SKM-1 treated with dmso at 0.1 percent for 144 hours (cell line): Measurements from ENCODE around the gene GPR15LG.
"Not testable (repeated sequence)": the region's sequence is repeated elsewhere in the genome, so short reads cannot be mapped to it uniquely, and the experiment has no call there.

Source experiments
- DNase-seq: peaks from one replicate; lab custom pipeline; 2025; ENCODE audit not compliant: unreplicated experiment; lab: John Stamatoyannopoulos, UW

The GPR15LG gene

GRCh38 chr10:84173501-84173929 lies at the start of gene GPR15LG:
Gene GPR15LG (plus strand): TSS chr10:84173801. CDS start chr10:84173852, 51 bp downstream.
- no peak for DNase-seq

GRCh38 chr10:84125910-84126784 lies 47.5 kb upstream of the GPR15LG start:
- DNase-seq, result not testable (repeated sequence)

- DNase-seq, result no peak
Measured at GRCh38 chr10:84126785-84127167, 46.8 kb upstream of the GPR15LG start.

DNA sequence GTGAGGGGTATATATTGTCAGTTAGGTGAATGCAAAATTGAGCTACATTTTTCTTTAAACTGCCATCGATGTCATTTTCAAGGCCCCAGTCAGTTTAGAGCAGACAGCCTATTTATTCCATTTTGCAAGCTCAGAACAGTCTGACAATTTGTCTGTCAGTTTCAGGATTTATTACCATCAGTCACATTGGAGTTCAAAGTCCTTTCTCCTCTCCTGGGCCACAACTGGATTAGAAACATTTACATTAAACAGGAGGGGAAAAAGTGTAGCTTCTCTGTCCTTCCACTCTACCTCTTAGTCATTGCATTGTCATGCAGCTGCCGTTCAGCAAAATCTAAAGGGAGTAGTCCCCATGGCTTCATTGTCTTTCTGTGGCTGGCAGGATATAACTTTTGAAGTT lies 37.8 kb upstream of the GPR15LG start:
- no peak for DNase-seq

DNA sequence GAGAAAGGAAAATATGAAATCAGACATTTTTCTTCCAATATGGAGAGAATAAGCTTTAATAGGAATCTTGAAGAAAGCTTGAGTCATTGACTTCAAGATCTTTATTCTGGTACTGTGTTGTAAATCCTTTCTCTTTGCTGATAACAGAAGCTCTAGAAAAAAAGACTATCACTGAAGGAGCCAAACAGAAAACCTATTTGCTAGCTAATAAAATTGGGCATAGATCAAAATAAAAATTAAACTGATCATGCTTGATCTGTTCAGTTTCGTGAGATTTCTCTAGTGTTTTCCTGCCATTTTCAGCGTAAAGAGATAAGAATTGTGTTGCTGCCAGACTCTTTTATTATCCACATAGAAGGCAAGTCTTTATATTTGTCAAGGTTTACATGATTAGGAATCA lies 35.8 kb upstream of the GPR15LG start:
- no peak for DNase-seq

GRCh38 chr10:84138478-84139125 lies 35.0 kb upstream of the GPR15LG start:
- DNase-seq, result no peak

GRCh38 chr10:84139126-84140035 lies 34.2 kb upstream of the GPR15LG start, which contains the start of gene GHITM:
Gene GHITM (plus strand): TSS chr10:84139509. CDS start chr10:84141501, 1,992 bp downstream.
- peak; percentile 96 for DNase-seq

DNA sequence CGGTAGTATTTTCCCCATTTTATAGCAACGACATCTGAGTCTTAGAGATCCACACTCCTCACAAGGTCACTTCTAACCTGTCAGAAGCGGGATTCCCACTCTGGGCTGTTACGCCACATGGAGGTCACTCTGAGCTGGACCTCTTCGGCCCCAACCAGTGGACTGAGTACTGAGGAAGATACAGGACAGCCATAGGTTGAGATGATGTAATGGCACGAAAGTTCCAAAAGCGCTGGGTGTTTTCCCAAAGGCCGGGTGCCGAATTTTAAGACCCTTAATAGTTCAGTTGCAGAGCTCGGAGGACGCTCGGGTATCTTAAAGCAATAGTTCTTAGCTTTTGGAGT lies 33.6 kb upstream of the GPR15LG start:
- no peak for DNase-seq

- no peak for DNase-seq
Measured at GRCh38 chr10:84147347-84147746, 26.3 kb upstream of the GPR15LG start.

- DNase-seq, result peak; percentile 39
Measured at GRCh38 chr10:84148006-84148597, 25.5 kb upstream of the GPR15LG start.

DNA sequence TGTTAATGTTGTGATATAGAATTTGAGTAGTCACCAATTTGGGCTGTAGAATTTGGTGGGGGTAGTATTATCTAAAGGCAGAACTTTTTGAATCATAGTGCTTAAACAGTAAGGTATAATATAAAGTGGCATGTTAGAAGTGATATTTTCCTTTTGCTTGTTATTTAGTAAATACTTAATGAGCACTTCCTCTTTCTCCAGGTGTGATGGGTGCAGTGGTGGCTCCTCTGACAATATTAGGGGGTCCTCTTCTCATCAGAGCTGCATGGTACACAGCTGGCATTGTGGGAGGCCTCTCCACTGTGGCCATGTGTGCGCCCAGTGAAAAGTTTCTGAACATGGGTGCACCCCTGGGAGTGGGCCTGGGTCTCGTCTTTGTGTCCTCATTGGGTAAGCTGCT lies 23.7 kb upstream of the GPR15LG start:
- DNase-seq, result no peak

DNA sequence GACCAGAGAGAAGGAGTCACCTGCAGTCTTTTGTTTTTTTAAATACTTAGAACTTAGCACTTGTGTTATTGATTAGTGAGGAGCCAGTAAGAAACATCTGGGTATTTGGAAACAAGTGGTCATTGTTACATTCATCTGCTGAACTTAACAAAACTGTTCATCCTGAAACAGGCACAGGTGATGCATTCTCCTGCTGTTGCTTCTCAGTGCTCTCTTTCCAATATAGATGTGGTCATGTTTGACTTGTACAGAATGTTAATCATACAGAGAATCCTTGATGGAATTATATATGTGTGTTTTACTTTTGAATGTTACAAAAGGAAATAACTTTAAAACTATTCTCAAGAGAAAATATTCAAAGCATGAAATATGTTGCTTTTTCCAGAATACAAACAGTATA lies 20.8 kb upstream of the GPR15LG start:
- no peak for DNase-seq

DNA sequence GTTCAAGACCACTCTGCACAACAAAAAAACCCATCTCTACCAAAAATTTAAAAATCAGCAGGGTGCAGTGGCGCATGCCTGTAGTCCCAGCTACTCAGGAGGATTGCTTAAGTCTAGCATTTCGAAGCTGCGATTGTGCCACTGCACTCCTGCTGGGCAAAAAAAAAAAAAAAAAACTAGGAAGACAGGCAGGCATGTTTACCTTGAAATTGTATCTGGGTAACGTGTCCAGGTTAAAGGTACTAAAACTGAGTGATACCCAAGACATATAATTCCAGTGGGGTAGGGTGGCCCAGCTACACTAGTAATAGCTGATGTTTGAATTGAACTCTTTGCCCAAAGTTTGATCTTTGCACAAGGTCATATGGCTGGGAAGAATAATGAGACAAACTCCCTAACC lies 18.1 kb upstream of the GPR15LG start:
- no peak for DNase-seq

- DNase-seq, result no peak
Measured at GRCh38 chr10:84156009-84156408, 17.6 kb upstream of the GPR15LG start.

DNA sequence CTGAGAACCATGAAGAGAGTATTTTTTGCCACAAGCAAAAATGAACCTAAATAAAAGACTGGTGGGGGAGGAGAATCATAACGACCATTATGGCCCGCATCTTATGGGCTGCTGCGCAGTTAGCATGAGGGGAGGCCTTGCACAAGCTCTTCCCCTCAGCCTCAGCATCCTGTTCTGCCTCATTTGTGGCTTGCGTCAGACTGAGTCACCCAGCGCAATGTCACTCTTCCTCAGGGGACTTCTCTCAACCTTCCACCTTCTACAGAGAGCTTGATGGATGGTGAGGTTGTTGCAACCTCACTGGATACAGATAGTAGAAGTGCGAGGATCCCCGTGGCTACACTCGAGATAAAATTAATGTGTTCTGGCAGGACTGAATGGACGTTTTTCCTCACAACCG lies 16.8 kb upstream of the GPR15LG start:
- peak; percentile 95 for DNase-seq

DNA sequence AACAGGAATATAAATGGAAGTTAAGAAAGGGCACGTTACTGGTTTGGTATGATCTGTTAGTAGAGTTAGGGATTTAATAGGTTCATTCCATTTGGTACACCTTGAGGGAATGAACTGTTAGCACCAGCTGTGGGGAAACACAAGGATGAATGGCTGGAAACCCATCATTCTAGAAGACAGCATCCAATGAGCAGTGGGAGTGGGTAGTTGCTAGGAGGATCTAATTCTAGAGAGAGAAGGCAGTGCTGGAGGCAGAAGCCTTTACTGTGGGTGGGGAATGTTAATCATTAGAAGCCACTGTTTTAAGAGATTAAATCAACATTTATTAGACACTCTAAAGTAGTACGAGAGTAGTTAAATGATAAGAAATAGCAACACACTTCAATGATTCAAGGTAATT lies 15.5 kb upstream of the GPR15LG start:
- DNase-seq, result no peak

GRCh38 chr10:84158550-84158949 lies 15.1 kb upstream of the GPR15LG start:
- DNase-seq, result no peak

DNA sequence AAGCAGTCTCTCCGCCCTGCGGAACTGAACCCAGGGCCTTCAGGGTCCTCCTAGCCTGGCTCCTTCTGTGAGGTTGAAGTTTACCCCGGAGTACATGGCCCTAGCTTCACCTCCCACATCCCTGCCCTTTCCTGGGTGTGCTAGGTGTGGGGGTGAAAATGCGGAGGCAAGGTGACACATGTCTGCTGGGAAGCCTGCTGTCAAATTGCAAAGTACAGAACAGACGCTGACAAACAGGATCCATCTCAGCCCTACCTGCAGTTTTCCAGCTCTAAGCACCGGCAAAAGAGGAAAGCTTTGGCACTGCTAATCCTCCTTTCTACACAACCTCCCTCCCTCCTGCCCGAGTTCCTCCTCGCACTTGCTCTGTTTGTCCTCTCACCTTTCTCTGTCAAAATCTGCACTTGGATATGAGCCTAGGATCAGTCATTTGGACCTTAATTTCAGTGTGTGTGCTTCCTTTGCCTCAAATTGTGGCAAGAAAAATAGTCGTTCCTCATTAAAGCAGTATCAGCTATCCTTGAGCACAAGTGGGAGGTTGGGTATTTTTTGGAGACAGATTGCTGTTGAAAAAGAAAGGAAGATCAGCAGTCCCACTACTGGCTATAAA lies 14.4 kb upstream of the GPR15LG start:
- no peak for DNase-seq

GRCh38 chr10:84160663-84161362 lies 12.8 kb upstream of the GPR15LG start:
- no peak for DNase-seq

DNA sequence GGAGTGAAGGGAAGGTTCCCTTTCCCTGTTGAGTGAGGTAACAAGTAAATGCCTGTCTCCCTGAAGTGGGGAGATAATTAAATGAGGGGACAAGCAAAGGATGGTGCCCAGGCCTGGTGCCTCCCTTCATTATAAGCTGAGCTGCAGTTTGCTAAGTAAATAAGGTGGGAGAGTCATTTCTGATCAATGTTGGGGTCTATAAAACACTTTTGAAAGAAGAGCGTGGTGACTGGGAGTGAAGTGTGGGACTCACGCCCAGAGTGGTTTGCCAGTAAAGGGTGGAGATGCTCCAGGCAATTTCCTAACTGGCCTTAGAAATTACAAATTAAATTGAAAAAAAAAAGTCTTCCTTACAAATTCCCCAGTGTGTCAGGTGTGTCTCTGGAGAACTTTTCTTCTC lies 9.6 kb upstream of the GPR15LG start:
- no peak for DNase-seq
